Liver (tissue), 9 donors: ENCODE measurements around the gene GLP1R. TPM values are rescaled to one million over a fixed set of nuclear protein-coding genes. Genes with fewer than 3 reads are reported as not detected.

Experiments
- DNase-seq: peaks from one replicate; pipeline ENCODE4 v3.0.0-alpha.2; 2017; ENCODE audit warnings: low spot score
- H3K27ac ChIP-seq, 2 donors: one replicate each; pipeline ENCODE4 v1.7.0; 2013; ENCODE audit warnings: inconsistent platforms in 2 of 2, low read length in 2 of 2, control low read depth in 1 of 2, low read depth in 1 of 2, mild to moderate bottlenecking in 1 of 2
- H3K27me3 ChIP-seq, 4 donors: one replicate each; pipeline versions ENCODE4 v1.6.1 to v1.7.0; 2013; ENCODE audit warnings: low read length in 3 of 4, inconsistent platforms in 1 of 4, mild to moderate bottlenecking in 1 of 4, moderate library complexity in 1 of 4; ENCODE audit not compliant: control insufficient read depth in 4 of 4, insufficient read depth in 4 of 4
- H3K36me3 ChIP-seq, 4 donors: one replicate each; pipeline versions ENCODE4 v1.6.1 to v1.7.0; 2013; ENCODE audit warnings: low read length in 3 of 4, mild to moderate bottlenecking in 3 of 4, low read depth in 1 of 4, moderate library complexity in 1 of 4; ENCODE audit not compliant: control insufficient read depth in 4 of 4, insufficient read depth in 3 of 4
- H3K4me1 ChIP-seq, 4 donors: one replicate each; pipeline versions ENCODE4 v1.6.1 to v1.7.0; 2013; ENCODE audit warnings: low read length in 3 of 4, mild to moderate bottlenecking in 3 of 4, moderate library complexity in 1 of 4; ENCODE audit not compliant: control insufficient read depth in 4 of 4, insufficient read depth in 4 of 4
- H3K4me3 ChIP-seq, 3 donors: one replicate each; pipeline versions ENCODE4 v1.6.1 to v1.7.0; 2013; ENCODE audit warnings: low read length in 3 of 3, control low read depth in 1 of 3, low read depth in 1 of 3, mild to moderate bottlenecking in 1 of 3
- H3K9ac ChIP-seq, 2 donors: one replicate each; pipeline ENCODE4 v1.7.0; 2013; ENCODE audit warnings: low read length in 2 of 2, mild to moderate bottlenecking in 2 of 2, moderate library complexity in 2 of 2, control low read depth in 1 of 2, low read depth in 1 of 2
- H3K9me3 ChIP-seq, 4 donors: one replicate each; pipeline versions ENCODE4 v1.6.1 to v1.7.0; 2013; ENCODE audit warnings: low read length in 3 of 4; ENCODE audit not compliant: control insufficient read depth in 4 of 4
- EGR1 ChIP-seq, 2 donors: IDR thresholded peaks; 2 replicates each; pipeline ENCODE4 v1.6.1; 2016 to 2018; ENCODE audit warnings: antibody characterized with exemption in 2 of 2, low read depth in 2 of 2
- FOXA1 ChIP-seq: IDR thresholded peaks from 2 replicates; pipeline ENCODE4 v1.6.1; 2016; ENCODE audit warnings: antibody characterized with exemption
- FOXA2 ChIP-seq: IDR thresholded peaks from 2 replicates; pipeline ENCODE4 v1.6.1; 2016; ENCODE audit warnings: antibody characterized with exemption
- GABPA ChIP-seq, 2 donors: IDR thresholded peaks in 1 of 2; conservative IDR thresholded peaks in 1 of 2; 2 replicates each; pipeline ENCODE4 v1.6.1; 2016; ENCODE audit warnings: antibody characterized with exemption in 2 of 2, mild to moderate bottlenecking in 1 of 2, moderate library complexity in 1 of 2
- HNF4A ChIP-seq, 2 donors: conservative IDR thresholded peaks; 2 replicates each; pipeline ENCODE4 v1.6.1; 2016; ENCODE audit warnings: antibody characterized with exemption in 2 of 2, mild to moderate bottlenecking in 2 of 2
- HNF4G ChIP-seq: IDR thresholded peaks from 2 replicates; pipeline ENCODE4 v1.6.1; 2016; ENCODE audit warnings: antibody characterized with exemption
- JUND ChIP-seq, 2 donors: IDR thresholded peaks; 2 replicates each; pipeline ENCODE4 v1.6.1; 2016; ENCODE audit warnings: antibody characterized with exemption in 2 of 2
- NR2F2 ChIP-seq: IDR thresholded peaks from 2 replicates; pipeline ENCODE4 v1.6.1; 2016; ENCODE audit warnings: antibody characterized with exemption
- RAD21 ChIP-seq, 2 donors: IDR thresholded peaks; 2 replicates each; pipeline ENCODE4 v1.6.1; 2016; ENCODE audit warnings: antibody characterized with exemption in 2 of 2, mild to moderate bottlenecking in 2 of 2
- RXRA ChIP-seq, 2 donors: IDR thresholded peaks; 2 replicates each; pipeline ENCODE4 v1.6.1; 2017 to 2018; ENCODE audit warnings: antibody characterized with exemption in 2 of 2, mild to moderate bottlenecking in 1 of 2
- SP1 ChIP-seq: IDR thresholded peaks from 2 replicates; pipeline ENCODE4 v1.6.1; 2018; ENCODE audit warnings: antibody characterized with exemption, mild to moderate bottlenecking
- TAF1 ChIP-seq: conservative IDR thresholded peaks from 2 replicates; pipeline ENCODE4 v1.6.1; 2016; ENCODE audit warnings: antibody characterized with exemption, mild to moderate bottlenecking
- YY1 ChIP-seq: IDR thresholded peaks from 2 replicates; pipeline ENCODE4 v1.6.1; 2016; ENCODE audit warnings: antibody characterized with exemption, mild to moderate bottlenecking
- WGBS: extraction: QIAGEN DNeasy Blood & Tissue Kit; methylation state at CpG from one replicate; pipeline ENCODE4 v1.1.7; 2013; 5-methylcytosine and 5-hydroxymethylcytosine counted together
- polyA plus RNA-seq, 2 donors: library from polyadenylated mRNA; stranded (reverse) in 1 of 2; unstranded in 1 of 2; fragments of 200-250 nt in 1 of 2; fragments of >200 nt in 1 of 2; fragmentation: Nextera tagmentation in 1 of 2; extraction: Ambion mirVana in 1 of 2; gene quantifications; one replicate each; pipeline versions ENCODE4 v1.2.1 to v1.2.3, GENCODE V29; 2013 to 2015
- total RNA-seq, 2 donors: library from RNA; depleted of rRNA; stranded (reverse); fragments of >200 nt; gene quantifications; one replicate each; pipeline ENCODE4 v1.2.3, GENCODE V29; 2014
- TF ChIP-seq, protein P1 (sequence below): fragments of 150-350 bp; IDR thresholded peaks from 2 replicates; pipeline ENCODE4 v1.5.1; 2017; ENCODE audit warnings: improper control_type of control experiment, low read depth, low read length; ENCODE audit not compliant: missing input control
- TF ChIP-seq, protein P2 (sequence below): IDR thresholded peaks from 2 replicates; pipeline ENCODE4 v1.6.1; 2016; ENCODE audit warnings: antibody characterized with exemption
- TF ChIP-seq, protein P3 (sequence below): IDR thresholded peaks from 2 replicates; pipeline ENCODE4 v1.6.1; 2016; ENCODE audit warnings: antibody characterized with exemption
- TF ChIP-seq, protein P4 (sequence below): IDR thresholded peaks from 2 replicates; pipeline ENCODE4 v1.6.1; 2016; ENCODE audit warnings: antibody characterized with exemption
- TF ChIP-seq, protein P5 (sequence below): IDR thresholded peaks from 2 replicates; pipeline ENCODE4 v1.6.1; 2016; ENCODE audit warnings: antibody characterized with exemption, mild to moderate bottlenecking
- donor health status: healthy.
- donor health status: healthy.
- donor health status: healthy.
- donor health status: healthy.
- donor health status: healthy.

GLP1R gene
- total and polyA plus RNA-seq, 4 donors, result not detected

DNA sequence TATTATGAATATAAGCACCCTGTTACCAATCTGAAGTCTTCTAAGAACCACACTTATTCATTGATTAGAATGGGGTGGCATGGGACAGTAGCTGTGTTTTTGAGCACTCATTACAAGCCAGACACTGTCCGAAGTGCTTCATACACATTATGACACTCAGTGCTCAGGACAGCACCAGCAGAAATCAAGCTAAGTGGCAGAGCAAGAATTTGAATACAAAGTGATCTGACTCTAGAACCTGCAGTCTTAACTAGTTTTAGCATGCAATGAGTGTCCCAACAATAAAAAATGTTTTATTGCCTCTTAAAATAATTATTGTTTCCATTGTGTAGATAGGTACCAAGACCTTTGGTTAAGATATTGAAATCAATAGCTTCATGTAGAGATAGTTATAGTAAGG is 39.1 kb upstream of the GLP1R start:
- WGBS, result 0% methylated on average over 1 of the region's 1 CpG
- Histone ChIP-seq H3K4me1 (no peaks in the 10 kb centered on the region), H3K36me3 (no peaks in the 10 kb centered on the region), H3K9me3 (no peaks in the 10 kb centered on the region), H3K27ac (no peak overlapping the region), H3K9ac (no peak overlapping the region), H3K4me3 (no peak overlapping the region), H3K27me3 (peaks cover 0 to 8% (median 4%) of the 10 kb centered on the region in 4 donors)
- no peak for TF ChIP-seq TAF1
- no peak for TF ChIP-seq YY1
- no peak for TF ChIP-seq FOXA1
- no peak for TF ChIP-seq NR2F2
- no peak for TF ChIP-seq RAD21 (IDR thresholded peaks at IDR 0.05)
- TF ChIP-seq, protein P1, sequence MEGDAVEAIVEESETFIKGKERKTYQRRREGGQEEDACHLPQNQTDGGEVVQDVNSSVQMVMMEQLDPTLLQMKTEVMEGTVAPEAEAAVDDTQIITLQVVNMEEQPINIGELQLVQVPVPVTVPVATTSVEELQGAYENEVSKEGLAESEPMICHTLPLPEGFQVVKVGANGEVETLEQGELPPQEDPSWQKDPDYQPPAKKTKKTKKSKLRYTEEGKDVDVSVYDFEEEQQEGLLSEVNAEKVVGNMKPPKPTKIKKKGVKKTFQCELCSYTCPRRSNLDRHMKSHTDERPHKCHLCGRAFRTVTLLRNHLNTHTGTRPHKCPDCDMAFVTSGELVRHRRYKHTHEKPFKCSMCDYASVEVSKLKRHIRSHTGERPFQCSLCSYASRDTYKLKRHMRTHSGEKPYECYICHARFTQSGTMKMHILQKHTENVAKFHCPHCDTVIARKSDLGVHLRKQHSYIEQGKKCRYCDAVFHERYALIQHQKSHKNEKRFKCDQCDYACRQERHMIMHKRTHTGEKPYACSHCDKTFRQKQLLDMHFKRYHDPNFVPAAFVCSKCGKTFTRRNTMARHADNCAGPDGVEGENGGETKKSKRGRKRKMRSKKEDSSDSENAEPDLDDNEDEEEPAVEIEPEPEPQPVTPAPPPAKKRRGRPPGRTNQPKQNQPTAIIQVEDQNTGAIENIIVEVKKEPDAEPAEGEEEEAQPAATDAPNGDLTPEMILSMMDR, result no peak
- TF ChIP-seq, protein P2, sequence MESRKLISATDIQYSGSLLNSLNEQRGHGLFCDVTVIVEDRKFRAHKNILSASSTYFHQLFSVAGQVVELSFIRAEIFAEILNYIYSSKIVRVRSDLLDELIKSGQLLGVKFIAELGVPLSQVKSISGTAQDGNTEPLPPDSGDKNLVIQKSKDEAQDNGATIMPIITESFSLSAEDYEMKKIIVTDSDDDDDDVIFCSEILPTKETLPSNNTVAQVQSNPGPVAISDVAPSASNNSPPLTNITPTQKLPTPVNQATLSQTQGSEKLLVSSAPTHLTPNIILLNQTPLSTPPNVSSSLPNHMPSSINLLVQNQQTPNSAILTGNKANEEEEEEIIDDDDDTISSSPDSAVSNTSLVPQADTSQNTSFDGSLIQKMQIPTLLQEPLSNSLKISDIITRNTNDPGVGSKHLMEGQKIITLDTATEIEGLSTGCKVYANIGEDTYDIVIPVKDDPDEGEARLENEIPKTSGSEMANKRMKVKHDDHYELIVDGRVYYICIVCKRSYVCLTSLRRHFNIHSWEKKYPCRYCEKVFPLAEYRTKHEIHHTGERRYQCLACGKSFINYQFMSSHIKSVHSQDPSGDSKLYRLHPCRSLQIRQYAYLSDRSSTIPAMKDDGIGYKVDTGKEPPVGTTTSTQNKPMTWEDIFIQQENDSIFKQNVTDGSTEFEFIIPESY, result no peak
- no peak for TF ChIP-seq JUND (IDR thresholded peaks at IDR 0.05)
- TF ChIP-seq HNF4G, result no peak
- no peak for TF ChIP-seq RXRA (IDR thresholded peaks at IDR 0.05)
- no peak for TF ChIP-seq SP1
- TF ChIP-seq, protein P3, sequence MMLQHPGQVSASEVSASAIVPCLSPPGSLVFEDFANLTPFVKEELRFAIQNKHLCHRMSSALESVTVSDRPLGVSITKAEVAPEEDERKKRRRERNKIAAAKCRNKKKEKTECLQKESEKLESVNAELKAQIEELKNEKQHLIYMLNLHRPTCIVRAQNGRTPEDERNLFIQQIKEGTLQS, result no peak
- DNase-seq, result no peak

DNA sequence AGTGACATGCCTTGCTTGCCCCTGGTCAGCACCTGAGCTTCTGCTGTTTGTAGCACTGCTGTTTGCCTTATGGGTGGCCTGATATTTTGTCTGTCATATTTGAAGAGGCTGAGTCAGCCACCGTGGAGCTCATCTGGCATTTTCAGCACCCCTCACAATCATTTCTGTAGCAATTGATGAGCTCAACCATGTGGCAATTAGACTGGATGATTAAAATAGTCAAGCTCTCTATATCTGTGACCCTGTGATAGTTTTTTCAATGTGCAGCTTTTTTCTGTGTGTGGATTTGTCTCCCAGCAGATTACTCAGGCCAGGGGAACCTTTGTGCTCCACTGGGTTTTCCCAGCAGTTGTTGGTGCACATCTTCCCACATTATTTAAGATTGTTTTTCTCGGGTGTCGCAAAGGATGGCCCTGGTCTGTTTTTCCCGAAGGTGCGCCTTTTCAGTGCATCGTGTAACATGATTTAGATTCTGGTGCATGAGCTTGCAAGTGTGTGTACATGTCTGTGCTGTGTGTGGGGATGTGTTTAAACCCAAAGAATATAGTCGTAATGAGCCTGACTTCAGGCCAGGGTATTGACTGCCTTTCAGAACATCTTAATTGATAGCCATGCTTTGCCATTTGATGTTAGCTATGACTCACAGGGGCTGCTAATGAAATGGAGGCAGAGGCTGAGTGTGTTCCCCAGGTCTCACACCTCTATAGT is 31.6 kb upstream of the GLP1R start:
- Histone ChIP-seq H3K27ac (no peak overlapping the region), H3K9ac (no peak overlapping the region), H3K4me3 (no peak overlapping the region), H3K9me3 (peaks cover 0 to 2% (median 0%) of the 10 kb centered on the region in 4 donors), H3K36me3 (no peaks in the 10 kb centered on the region), H3K27me3 (no peaks in the 10 kb centered on the region), H3K4me1 (no peaks in the 10 kb centered on the region)
- no peak for DNase-seq
- no peak for TF ChIP-seq YY1
- no peak for TF ChIP-seq HNF4A (conservative IDR thresholded peaks at IDR 0.05)
- no peak for TF ChIP-seq TAF1
- TF ChIP-seq JUND (IDR thresholded peaks at IDR 0.05), result no peak
- TF ChIP-seq FOXA2, result no peak
- no peak for TF ChIP-seq FOXA1
- TF ChIP-seq RXRA (IDR thresholded peaks at IDR 0.05), result no peak
- TF ChIP-seq RAD21 (IDR thresholded peaks at IDR 0.05), result no peak
- TF ChIP-seq, protein P4, sequence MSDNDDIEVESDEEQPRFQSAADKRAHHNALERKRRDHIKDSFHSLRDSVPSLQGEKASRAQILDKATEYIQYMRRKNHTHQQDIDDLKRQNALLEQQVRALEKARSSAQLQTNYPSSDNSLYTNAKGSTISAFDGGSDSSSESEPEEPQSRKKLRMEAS, result no peak
- TF ChIP-seq HNF4G, result no peak
- TF ChIP-seq EGR1 (IDR thresholded peaks at IDR 0.05; ENCODE audit: low read depth in 2 of 2), result no peak
- TF ChIP-seq, protein P1, result no peak
- TF ChIP-seq GABPA (IDR thresholded peaks at IDR 0.05 in 1 of 2, conservative IDR thresholded peaks at IDR 0.05 in 1 of 2), result no peak
- TF ChIP-seq, protein P3, result no peak
- TF ChIP-seq, protein P5, sequence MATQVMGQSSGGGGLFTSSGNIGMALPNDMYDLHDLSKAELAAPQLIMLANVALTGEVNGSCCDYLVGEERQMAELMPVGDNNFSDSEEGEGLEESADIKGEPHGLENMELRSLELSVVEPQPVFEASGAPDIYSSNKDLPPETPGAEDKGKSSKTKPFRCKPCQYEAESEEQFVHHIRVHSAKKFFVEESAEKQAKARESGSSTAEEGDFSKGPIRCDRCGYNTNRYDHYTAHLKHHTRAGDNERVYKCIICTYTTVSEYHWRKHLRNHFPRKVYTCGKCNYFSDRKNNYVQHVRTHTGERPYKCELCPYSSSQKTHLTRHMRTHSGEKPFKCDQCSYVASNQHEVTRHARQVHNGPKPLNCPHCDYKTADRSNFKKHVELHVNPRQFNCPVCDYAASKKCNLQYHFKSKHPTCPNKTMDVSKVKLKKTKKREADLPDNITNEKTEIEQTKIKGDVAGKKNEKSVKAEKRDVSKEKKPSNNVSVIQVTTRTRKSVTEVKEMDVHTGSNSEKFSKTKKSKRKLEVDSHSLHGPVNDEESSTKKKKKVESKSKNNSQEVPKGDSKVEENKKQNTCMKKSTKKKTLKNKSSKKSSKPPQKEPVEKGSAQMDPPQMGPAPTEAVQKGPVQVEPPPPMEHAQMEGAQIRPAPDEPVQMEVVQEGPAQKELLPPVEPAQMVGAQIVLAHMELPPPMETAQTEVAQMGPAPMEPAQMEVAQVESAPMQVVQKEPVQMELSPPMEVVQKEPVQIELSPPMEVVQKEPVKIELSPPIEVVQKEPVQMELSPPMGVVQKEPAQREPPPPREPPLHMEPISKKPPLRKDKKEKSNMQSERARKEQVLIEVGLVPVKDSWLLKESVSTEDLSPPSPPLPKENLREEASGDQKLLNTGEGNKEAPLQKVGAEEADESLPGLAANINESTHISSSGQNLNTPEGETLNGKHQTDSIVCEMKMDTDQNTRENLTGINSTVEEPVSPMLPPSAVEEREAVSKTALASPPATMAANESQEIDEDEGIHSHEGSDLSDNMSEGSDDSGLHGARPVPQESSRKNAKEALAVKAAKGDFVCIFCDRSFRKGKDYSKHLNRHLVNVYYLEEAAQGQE, result no peak
- TF ChIP-seq SP1, result no peak
- no peak for TF ChIP-seq NR2F2
- TF ChIP-seq, protein P2, result no peak
- 88% methylated on average over 7 of the region's 7 CpGs for WGBS
